TTC549 (cell line): ENCODE measurements around the gene NSD2.

Source experiments
- FAIRE-seq: peaks from 2 replicates; lab custom pipeline; 2012; peaks lifted over from hg19 to GRCh38; lab: Jason Lieb, UNC

Gene NSD2

DNA sequence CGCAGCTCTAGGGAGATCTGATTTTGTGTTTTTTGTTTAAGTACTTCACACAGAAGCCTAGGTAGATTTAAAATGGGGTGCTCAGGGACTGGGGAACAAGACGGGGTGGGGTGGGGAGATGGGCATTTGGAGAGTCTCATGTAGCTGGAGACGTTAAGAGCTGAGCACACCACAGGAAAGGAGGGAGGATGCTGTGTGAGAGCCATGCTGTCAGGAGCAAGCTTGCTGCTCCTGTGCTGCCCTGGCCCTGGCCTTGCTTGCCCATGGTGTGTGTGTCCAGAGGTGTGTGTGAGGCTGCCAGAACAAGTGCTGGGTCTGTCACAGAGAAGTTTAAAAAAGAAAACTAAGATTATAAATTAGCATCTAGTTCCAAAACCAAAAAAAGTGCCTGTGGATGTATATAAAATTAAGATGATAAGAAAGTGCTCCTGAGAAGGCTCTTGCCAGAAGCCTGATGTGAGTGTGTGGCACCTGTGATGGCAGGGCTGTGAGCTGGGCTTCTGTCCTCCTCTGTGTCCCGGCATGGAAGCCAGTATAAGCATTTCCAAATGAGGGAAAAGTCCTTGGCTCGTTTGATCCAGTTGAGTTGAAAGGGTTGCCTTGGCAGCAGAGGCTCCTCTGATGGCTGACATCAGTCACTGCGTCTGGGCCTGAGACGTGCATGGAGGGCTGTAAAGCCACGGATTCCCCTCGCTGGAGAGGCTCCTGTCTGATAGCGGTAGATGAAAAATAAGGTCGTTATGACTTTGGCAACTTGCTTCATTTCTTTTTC is 74.1 kb downstream of the NSD2 start:
- no peak for FAIRE-seq

DNA sequence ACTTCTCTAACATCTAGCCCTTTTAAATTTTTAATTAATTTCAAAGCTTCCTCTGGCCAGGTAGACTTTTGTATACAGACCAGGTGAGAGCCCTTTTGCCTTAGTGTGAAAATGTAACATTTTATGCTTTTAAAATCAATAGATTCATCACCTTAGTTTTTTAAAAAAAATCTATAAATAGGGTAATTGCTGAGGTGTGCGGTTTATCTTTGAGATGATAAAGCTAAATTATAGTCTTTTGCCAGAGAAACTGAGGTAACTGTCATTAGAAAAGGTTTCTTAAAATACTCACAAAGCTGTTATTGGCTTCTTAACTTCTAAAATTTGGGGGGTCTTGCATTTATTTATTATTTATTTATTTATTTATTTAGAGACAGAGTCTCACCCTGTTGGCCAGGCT is 74.7 kb downstream of the NSD2 start:
- no peak for FAIRE-seq

DNA sequence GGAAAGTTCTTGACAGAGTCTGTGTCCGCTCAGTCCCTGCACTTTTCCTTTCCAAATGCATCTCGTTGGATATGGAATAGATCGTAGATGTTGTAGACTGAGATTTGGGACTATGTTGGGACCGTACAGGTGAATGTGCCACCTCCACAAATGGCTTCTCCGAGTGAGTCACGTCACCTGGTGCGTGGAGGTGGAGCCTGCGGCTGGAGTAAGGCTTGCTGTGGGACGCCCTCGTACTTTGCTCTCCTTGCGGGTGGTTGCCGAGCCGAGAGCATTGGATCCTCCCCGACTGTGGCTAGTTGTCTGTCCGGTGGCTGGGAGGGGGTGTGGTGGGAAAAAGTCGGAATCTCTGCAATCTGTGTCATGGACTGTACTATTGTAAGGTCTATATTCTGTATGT is 77.0 kb downstream of the NSD2 start:
- no peak for FAIRE-seq

DNA sequence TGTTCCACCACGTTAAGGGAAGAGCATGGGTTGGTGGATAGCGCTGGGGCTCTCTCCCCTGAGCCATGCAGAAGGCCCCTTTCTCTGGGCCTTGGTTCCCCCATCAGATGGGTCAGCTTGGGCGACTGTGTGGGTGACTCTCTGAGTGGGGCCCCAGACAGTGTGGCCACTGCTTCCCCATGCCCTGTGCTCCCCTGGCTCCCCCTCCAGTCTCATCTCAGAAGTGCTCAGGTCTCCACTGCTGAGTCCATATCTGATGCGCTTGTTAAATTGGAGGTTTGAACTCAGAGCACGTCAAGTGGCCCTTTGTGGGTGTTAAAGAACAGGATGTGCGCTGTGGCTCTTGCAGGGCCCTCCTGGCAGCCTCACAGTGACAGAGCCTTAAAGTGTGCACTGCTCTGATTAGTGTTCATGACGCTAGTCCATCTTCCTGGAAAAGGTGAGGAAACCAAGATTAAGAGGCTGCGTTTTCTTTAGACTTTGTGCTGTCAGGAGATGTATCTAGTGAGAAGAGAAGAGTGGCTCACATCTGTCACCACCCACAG is 77.8 kb downstream of the NSD2 start:
- FAIRE-seq: no peak

DNA sequence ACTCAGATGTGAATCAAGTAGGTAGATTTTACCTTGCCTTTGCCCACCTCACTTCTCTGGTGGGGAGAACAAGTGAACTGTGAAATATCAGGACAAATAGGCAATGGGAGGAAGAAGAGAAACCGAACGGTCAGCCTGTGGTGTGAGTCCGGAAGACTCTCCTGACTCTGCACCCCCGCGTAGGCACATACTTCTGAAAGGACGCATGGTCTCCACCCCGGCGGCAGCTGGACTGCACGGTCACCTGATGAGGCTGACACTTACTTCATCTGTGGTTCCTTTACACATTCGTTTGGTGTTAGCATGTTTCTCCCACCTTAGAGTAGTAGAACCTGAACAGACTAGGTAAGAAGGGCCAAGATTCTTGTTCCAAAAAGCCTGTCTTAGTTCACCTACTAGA is 79.2 kb downstream of the NSD2 start:
- FAIRE-seq: no peak

DNA sequence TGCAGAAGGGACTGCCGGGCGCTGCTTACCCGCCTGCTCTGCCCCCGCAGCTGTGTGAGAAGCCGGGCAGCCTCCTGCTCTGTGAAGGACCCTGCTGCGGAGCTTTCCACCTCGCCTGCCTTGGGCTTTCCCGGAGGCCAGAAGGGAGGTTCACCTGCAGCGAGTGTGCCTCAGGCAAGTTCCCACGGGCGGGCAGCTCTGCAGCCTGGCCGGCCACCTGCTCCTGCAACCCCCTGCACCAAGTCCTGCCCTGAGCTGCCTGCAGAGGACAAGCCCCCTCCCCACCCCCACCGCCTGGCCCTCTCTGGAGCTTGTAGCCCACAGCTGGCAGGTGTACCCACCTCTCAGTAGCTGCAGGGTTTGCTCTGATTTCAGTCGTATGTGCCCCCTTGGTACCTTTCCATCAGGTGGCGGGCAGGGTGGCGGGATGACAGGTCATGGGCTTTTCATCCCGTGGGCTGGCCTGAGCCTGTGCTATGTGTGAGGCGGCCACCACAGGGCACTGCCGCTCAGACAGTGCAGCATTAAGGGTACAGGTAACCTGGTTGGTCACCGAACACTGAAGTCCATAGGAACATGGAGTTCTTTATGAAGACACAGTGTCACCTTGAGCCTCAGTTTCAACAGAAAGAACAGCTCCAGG is 81.0 kb downstream of the NSD2 start:
- FAIRE-seq: no peak

DNA sequence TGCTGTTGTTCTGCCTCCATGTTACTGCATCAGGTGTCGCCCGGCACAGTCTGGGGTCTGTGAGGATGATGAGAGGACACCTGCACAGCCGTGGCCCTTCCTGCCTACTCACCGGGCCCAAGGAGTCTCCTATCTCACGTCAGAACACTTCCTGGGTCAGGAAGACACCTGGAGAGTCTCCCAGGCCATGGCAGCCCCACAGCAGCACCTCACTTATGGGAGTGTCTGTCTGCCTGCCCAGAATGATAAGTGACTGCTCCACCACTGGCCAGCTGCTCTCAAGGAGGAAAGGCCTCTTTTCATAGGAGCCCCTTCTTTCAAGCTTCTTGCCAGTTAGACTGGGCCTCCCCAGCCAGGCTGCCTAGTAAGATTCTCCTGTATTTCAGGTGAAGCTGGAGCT is 81.5 kb downstream of the NSD2 start:
- no peak for FAIRE-seq

DNA sequence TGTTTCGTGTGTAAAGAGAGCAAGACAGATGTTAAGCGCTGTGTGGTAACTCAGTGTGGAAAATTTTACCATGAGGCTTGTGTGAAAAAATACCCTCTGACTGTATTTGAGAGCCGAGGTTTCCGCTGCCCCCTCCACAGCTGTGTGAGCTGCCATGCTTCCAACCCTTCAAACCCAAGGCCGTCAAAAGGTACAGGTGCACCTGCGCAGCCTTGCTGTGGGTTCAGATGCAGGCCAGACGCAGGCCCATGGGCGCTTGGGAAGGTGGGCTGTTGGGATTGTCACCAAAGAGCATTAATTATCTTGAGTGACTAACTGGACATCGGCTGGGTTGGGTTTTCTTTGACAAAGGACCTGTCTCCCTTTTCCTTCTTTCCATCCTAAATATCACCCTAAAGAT is 82.1 kb downstream of the NSD2 start:
- FAIRE-seq: no peak

DNA sequence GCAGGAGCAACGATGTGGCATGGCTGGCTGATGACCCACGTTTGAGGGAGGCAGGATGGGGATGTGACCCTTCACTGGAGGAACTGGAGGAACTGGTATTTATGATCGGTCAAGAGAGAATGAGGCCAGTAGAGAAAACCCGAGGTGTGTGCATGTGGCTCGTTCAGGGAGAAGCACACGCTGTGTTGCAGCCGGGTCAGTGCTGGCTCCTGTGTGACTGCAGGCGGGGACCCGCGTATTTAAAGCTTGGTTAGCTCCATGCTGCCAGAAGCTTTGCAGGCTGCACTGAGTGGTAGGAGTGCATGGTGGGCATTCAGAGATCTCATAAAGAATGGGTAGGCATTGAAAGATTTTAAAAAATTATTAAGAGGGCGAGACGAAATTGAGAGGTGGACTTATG is 85.4 kb downstream of the NSD2 start:
- FAIRE-seq: no peak

DNA sequence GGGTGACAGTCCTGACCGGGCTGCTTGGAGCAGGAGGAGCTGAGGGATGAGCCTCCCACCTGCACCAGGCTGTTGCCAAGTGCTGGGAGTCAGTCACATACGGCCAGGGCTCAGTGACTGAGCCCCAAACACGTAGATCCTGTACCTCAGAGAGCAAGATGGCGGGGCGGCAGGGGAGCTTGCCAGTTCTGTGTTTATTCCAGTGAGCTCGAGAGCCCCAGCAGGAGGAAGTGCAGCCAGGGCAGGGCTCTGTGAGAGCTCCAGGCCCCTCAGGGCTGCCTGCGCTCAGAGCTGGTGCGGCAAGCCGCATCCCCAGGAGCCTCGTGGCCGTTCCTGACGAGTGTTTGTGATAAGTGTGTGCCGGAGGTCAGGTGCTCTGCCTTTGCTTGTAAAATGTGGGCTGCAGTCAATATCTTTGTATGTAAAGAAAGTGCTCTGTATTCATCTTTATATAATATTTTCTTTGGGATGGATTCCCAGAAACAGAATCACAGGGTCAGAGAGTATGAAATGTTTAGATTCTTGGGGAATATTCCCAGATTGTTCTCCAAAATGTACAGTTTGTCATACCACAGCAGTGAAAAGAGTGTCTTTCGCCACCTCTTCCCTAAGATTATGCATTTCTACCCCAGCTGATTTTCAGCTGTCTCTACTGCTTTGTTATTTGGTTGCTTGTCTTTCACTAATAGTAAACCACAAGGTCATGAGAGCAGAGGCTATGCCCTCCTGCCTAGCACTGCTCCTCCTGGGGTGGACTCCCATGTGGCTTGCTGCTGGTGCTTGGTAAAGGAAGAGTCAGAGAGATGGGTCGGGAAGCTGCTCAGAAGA is 87.3 kb downstream of the NSD2 start:
- no peak for FAIRE-seq

DNA sequence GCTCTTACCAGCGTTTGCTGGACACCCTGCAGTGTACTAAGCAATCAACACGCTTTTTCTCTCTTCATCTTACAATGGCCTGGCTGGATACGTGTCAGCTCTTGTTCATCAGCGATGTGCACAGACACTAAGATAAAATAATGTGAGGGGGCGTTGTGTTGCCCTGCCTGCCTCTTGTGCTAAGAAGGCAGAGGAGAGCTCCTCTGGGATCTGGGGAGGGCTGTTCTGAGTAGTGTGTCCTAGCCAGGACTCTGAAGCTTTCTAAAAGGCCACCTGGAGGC is 87.9 kb downstream of the NSD2 start:
- no peak for FAIRE-seq

DNA sequence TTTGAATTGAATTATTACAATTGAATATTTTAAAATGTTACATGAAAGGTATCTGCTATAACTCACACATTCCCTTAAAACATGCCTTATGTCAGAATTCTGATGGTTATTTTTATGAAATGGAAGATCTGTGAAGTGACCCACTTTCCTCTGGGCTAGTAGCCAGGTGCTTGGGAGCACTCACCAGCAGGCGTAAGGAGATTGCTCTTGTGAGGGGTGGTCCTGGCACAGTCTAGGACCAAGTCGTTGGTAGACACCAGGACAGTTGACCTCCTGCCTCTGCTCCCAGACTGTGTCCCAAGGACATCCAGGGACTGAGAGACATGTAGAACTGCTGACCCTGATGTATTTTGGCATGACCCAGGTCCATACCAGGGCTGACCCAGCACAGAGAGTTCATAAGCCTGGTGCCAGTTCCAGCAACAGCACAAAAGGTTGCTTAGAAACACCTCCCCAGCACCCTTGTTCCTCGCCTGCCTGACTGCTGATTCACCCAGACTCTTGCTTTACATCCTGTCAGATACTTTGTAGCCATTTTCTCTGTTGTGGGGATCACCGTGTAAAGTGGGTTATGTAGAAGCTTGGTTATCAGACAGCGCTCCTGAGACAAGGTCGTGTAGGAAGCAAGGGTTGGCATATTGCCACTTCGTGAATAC is 89.1 kb downstream of the NSD2 start:
- FAIRE-seq: no peak

DNA sequence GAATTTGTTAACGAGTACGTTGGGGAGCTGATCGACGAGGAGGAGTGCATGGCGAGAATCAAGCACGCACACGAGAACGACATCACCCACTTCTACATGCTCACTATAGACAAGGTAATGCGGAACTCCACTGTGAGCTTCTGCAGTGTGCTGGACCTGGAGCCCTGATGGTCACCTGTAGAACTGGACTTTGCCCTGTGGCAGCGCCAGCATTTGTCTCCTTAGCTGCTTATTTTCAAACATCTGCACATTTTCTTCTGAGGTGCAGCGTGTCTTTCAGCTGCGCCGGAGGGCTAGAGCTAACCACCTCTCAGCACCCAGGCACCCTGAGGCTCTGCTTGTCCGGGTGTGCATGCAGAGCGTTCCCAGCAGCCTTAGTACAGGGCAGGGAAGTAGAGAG is 89.8 kb downstream of the NSD2 start:
- no peak for FAIRE-seq

DNA sequence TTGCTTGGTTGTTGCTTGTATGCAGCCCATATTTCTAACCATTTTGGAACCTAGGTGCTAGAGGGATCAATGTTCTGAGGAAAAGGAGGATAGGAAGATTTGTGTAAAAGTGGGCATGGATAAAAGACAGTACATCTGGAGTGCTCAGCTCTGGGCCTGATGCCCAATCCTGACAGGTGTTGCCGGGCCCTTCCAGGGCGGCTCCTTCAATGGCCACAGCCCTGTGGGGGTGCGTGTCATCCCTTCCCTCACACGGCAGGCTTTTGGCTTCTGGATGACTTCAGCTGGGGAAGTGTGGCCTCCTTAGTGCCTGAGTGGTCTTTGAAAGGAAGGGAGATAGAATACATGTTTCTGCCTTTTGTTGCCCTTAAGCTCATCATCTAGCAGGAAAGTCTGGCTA is 90.4 kb downstream of the NSD2 start:
- no peak for FAIRE-seq

DNA sequence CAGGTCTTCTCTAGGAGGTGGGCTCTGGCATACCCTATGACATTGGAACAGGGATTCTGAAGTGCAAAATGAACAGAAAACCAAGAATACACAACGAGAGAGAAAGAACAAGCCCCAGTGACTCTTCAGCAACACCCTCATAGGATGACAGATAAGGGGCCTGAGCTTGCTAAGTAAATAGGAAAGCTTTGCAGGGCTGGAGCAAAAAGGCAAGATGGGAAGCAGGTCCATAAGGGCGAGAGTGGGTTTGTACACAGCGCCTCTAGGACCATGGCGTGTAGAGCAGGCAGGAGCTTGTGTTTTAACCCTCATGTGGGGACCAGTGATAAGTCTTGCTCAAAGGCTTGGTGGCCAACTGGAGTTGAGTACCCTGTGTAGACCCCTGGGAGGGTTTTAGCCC is 91.8 kb downstream of the NSD2 start:
- FAIRE-seq: no peak

DNA sequence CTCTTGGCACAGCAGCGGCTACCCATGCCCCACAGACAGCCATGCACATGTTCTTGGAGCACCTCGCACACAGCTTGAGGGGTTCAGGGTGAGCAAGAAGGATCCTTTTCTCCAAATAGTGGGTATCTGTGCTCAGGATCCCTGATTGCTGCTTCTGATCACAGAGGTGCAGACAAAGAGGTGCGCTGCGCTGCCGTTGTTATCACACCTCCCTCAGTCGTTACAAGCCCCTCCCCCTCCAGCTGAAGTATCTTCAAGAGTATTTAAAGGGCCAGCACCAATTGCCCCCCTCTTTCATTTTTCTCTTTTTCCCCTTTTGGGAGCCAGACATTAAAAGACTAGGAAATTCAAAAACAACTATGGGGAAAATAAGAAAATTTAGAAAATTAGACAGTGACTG is 93.2 kb downstream of the NSD2 start:
- FAIRE-seq: no peak

DNA sequence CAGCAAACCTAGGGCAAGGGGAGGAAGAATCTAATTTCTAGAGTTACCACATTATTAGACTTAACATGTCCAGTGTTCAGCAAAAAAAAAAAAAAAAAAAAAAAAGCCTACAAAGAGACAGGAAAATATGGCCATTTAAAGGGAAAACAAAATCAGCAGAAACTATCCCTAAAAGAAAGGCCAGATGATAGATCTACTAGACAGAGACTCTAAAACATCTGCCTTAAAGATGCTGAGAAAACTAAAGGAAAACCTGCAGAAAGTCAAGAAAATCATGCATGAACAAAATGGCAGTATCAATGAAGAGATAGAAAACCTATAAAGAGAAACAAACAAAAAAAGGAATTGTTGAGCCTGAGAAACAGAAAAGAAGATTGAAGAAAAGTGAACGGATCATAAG is 93.8 kb downstream of the NSD2 start:
- no peak for FAIRE-seq

DNA sequence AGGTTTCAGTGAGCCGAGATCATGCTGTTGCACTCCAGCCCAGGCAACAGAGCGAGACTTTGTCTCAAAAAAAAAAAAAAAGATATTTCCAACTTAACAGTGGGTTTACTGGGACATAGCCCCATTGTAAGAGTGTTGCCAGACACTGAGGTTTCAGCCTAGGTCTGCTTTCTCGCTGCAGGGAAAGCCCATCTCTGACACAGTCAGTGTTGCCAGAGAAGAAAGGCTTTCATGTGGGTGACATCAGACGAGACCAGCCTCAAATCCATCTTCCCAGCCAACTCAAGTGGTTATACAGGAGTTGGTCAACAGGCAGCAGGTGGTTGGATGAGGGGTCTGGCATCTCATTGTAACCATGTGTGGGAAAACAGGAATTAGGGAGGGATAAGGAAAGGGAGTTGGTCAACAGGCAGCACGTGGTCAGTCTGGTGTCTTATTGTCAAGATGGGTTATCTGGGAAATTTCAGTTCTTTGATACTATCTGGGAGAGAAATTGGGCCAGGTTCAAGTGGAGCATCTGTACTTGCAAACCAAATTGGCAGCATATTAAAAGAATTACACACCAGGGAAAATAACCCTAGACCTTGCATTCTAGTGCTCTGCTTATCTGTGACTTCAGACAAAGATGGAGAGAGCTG is 96.4 kb downstream of the NSD2 start:
- FAIRE-seq: no peak

DNA sequence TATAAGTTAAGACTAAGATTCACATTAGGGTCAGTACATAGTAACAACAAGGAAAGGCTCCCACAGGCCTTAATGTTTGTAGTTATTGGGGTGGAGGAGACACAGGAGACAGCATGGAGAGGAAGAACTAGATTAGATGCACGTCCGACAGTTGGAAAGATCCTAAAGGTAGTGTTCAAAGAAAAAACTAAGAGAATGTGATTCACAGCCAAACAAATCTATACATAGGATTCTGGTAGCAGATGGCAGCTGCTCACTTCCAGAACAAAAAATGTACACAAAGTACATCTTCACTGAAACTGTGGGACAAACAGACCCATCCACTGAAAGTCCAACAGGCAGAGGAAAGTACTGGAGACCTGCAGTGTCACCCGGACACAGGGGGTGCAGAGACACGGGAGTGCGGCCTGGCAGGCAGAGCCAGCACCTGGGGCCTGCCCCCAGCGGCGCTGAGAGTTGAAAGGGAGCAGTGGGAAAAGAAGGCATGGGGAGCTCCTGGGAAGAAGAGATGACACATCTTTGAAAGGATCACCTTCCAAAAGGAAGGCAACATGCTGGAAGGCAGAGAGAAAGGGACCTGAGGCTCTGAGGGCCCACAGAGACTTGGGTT is 97.6 kb downstream of the NSD2 start:
- no peak for FAIRE-seq

DNA sequence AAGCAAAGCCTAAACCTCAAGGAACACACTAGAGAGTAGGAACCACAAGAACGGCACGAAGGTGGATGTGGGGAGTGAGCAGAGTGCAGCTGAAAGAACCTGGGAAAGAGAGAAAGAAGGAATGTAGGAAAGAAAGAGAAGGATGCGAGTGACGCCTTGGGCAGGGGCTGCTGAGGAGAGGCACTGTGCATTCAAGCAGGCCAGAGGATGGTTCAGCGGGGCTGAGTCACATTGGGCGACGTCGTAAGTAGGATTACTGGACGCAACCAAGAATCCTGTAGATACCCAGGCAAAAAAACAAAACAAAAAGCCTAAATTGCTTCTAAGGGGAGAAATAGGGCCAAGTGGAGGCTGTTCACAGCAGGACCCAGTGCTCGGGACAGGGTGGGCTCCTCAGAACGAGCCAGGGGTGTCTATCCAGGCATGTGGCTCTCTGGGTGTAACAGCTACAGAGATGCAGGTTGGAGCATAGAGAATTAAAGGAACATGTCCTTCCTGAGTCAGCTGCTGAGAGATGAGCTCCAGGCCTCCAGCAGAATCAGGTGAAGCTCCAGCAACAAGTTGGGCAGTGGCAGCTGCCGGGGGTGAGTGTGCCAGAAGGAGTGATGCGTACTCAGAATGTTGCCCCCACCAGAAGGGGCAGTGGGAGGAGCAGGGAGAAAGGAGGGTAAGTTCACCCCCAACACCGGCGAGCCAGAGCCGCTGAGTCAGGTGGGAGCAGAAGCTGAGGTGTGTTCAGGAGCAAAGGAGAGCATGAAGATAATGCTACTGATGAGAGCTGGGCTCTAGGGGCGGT is 98.9 kb downstream of the NSD2 start:
- no peak for FAIRE-seq

DNA sequence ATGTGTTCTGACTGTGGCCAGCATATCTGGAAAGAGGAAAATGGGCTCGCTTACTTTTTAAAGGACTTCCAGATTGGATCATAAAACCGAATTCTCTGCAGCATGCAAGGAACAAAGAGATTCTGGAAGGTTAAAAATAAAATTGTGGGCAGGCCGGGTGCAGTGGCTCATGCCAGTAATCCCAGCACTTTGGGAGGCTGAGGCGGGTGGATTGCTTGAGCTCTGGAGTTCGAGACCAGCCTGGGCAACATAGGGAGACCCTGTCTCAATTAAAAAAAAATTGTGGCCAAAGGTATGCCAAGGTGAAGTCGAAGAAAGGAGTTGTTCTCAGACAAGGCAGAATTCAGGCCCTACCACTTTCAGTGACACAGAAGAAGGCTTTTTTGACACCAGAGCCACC is 99.7 kb downstream of the NSD2 start:
- no peak for FAIRE-seq
